Left hindlimb (tissue), 1 donor: ENCODE results near the gene MOB4.

Source experiments
- DNase-seq: peaks from one replicate; pipeline ENCODE4 v3.0.0-alpha.2; 2018

The MOB4 gene

DNA sequence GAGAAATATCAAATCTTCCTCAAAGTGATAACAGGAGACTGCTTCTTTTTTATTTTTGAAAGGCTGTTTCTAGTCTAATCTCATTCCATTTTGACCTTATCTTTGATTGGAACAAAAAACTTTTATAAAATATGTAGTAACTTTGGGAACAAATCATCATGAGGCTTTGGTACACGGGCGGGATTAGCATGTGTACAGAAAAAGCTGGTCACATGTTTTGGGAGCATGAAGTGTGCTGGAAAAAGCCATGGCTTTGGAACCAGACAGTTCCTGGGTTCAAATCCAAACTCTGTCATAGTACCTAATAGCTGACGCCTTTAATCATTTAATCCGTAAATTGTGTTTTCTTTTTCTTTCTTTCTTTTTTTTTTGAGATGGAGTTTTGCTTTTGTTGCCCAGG is 81.3 kb downstream of the MOB4 start:
- DNase-seq, result no peak

DNA sequence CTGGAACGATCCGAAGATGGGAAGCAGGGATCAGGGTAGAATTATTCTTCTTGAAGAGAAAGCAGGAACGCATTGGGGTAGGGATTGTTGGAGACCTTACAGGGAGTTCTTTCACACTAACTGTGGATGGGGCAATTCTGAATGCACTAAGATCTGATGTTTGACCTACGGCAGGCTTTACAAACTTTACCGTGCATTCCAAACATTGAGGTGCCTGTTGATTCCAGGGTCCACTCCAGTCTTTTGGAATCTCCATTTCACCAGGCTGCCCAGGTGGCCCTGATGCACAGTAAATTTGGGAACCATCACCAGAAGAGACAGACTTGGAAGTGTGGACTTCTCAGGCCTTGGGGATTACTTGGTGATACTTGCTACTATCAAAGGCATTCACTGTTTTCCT is 82.6 kb downstream of the MOB4 start:
- DNase-seq, result no peak

- DNase-seq, result no peak
Observed at GRCh38 chr2:197599285-197599965, 83.6 kb downstream of the MOB4 start.

GRCh38 chr2:197600306-197600705 is 84.4 kb downstream of the MOB4 start:
- no peak for DNase-seq

DNA sequence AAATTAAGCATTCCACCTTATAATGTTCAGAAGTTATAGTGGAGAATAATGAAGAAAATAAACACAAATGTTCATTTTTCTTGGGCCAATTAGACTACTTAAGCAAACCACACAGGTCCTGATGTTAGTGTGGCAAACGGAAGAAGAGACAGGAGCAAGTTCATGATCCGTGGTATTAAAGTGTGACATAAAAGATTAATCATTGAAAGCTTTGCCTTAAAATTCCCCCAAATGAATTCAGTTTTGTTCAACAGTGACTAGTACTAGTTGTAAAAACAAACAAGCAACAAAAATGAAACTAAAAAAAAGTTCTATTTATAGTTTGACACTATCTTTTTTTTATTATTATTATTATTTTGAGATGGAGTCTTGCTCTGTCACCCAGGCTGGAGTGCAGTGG is 85.9 kb downstream of the MOB4 start:
- DNase-seq, result no peak
